ENCODE measurements around the gene PTPRN. TPM values are rescaled to one million over a fixed set of nuclear protein-coding genes. Genes with fewer than 3 reads are reported as not detected.
"Not testable (repeated sequence)": the region's sequence is repeated elsewhere in the genome, so short reads cannot be mapped to it uniquely, and the experiment has no call there.

The PTPRN gene
- total RNA-seq = 0.31 TPM

DNA sequence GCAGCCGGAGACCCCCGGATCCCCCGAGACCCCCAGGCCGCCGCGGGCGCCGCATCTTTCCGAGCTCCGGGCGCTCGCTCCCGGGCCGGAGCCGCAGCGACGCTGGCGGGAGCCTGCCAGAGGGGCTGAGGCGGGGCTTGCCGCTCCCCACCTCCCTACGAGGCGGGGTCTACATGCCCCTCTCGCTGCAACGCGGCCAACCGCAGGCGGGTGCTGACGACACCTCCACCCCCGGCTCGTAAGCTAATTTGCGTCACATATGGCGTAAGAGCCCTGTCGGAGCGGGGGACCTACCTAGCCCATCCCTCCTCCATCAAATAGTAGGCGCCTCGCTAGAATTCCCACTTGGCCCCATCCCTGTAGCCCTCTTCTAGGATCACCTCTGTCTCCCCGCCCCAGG lies at the start of gene PTPRN:
Gene PTPRN (minus strand): TSS at position 124 of the 400 bp plus-strand sequence. CDS start 69 bp downstream, at position 55.
- no peak for DNase-seq

GRCh38 chr2:219358170-219359075 lies 49.2 kb upstream of the PTPRN start:
- no peak for DNase-seq

- no peak for DNase-seq
These were observed 47.6 kb upstream of the PTPRN start for GRCh38 chr2:219356834-219357233.

DNA sequence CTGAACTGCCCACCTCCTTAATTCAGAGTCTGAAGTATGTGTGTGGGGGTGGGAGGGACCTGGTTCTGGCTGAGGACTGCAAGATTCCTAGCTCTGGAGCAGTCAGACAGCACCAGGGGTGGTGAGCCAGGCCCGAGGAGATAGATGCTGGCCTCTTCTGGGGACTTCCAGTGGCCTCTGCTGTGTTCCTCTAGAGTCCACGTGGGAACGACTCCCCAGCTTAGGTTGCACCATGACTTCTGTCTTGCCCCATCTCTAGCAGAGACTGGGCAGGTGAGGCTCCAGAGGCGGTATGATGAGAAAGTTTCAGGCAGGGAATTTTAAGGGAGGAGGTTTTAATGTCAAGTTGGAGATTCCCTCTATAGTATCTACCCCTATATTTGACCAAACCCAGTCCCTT lies 45.4 kb upstream of the PTPRN start:
- no peak for DNase-seq

DNA sequence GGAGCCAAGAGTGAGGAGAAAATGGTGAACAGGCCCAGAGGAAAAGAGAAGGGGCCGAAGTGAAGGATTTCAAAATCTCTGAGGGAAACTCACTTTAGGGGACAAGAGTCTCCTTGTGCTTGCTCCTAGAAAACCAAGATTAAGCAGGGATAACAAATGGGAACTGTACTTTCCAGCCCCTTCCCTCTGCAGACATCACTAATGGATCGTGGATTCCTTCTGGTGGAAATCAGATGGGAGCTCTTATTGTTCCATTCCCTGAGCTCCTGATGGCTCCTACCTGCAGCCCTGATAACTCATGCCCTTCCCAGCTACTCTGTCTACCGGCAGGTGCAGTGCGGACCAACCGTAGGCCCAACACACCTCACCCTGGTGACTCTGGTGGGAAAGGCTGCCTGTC lies 43.9 kb upstream of the PTPRN start:
- DNase-seq = no peak

GRCh38 chr2:219352448-219353023 lies 43.3 kb upstream of the PTPRN start:
- DNase-seq = peak; percentile 50

DNA sequence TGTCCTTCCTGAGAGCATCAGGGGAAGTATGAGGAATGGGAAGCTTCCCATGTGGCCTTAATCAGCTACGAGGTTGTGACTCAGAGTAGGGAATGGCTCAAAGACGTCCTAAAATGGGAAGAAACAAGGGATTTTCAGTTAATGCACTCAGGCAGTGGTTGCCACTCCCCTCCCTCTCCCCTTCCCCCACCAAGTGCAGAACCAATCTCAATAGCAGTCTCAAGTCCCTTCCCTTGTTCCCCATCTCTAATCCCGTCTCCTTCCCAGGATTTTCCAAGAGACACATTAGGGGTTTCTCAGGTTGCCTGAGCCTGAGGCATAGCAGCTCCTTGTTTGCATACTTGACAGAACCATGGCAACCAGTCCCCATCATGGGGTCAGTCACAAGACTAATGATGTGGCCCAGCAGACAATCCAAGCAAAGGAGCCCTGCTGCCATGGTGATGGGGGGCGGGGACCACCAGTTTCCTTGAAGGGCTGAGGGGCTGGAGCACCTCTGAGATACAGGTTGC lies 41.6 kb upstream of the PTPRN start:
- DNase-seq = no peak

GRCh38 chr2:219350215-219350614 lies 41.0 kb upstream of the PTPRN start:
- DNase-seq = no peak

DNA sequence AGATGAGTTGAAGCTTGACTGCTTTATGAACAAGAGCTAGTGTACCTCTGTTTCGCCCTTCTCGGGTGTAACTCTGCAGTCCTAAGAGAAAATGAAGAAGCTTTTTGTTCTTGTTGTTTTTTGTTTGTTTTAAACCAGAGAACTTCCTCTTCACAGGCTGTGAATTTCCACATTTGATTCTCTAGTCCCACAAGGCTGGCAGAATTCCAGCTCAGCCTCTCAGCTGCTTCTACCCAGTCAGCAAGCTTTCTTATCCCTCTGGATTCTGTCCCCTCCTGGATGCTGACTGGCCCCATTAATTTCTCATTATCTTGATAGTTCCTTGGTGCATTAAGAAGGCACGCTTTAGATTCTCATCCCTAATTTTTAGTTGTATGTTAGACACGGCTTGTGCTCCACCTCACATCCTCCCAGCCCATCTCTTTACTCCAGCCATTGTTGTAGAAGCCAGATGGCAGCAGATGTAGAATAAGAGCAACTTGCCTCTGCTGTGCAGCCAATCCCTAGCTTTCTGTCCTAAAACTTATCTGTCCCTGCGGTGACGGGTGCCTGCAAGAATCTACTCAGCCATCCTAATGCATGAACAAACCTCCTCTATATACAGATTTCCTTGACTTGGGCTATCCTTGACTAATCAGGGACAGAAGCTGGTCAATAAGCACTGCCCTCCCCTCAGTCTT lies 35.7 kb upstream of the PTPRN start:
- peak; percentile 81 for DNase-seq

DNA sequence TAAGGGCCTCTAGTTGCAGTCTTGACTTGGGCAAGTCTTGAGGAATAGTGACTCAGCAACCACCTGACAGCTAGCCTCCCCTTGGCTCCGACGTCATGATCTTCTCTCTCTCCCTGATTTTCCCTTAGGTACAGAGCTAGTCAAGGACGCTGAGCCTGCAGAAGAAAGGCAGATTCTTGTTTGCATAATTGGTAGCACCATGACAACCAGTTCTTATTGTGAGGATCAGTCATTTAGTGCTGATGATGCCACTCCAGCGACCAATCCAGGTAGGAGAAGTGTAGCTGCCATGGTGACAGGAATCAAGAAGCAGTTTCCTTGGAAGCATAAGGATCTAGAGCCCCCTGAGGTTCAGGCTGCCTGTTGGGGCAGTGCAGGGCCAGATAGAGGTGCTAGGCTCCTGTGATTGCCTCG lies 26.2 kb upstream of the PTPRN start:
- DNase-seq = no peak

DNA sequence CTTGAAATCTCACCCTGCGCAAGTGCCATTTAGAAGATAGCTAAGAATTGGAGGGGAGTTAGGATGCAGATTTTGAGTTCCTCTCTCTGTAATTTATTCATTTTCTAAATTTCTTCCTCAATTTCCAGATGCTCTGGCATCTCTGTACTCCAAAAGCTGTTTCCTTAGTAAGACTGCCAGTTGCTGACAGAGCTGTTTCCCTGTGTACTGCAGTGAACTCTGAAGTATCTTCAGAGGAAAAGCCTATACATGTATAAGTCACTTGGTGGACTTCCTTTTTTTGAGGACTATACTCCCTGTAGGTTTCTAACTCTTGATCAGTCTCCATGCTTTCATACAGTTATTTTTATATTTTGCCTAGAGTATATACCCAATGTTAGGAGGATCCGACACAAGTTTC lies 24.9 kb upstream of the PTPRN start:
- DNase-seq = no peak

GRCh38 chr2:219332542-219332941 lies 23.3 kb upstream of the PTPRN start, which contains the start of gene RESP18:
Gene RESP18, minus strand, starts transcription at chr2:219332744.
- no peak for DNase-seq

DNA sequence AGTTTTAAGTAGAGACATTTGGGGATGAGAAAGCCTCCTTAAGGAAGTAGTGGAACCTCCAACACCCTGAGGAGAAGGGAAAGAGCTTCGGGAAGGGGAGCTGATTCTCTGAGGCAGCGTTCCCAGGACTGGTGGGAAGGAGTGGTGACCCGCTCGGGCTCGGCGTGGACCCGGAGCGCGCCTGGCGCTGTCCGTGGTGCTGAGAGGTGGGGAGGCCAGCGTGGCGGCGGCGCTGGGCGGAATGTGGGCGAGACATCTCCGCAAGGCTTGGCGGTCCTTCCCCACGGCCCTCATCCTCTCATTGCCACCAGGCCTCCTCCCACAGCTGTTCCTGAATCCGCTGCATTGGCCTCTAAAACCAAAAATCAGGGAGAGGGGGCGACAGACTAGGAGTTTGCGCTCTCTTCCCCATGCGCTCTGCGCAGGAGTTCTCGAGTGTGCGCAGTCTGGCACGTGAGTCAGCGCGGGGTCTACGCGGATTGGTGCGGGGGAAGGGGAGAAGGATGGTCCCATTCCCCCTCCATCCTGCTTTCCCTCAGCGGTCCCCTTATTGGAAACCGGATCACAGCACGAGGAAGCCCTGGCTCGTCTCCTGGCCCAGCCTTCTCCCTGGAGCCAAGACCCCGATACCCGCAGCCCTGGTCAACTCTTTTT lies 22.5 kb upstream of the PTPRN start:
- DNase-seq = peak; percentile 77

GRCh38 chr2:219327719-219328118 lies 18.5 kb upstream of the PTPRN start:
- no peak for DNase-seq

- no peak for DNase-seq
These were observed 16.6 kb upstream of the PTPRN start for GRCh38 chr2:219325657-219326315.

- no peak for DNase-seq
These were observed 15.9 kb upstream of the PTPRN start for GRCh38 chr2:219325136-219325535.

DNA sequence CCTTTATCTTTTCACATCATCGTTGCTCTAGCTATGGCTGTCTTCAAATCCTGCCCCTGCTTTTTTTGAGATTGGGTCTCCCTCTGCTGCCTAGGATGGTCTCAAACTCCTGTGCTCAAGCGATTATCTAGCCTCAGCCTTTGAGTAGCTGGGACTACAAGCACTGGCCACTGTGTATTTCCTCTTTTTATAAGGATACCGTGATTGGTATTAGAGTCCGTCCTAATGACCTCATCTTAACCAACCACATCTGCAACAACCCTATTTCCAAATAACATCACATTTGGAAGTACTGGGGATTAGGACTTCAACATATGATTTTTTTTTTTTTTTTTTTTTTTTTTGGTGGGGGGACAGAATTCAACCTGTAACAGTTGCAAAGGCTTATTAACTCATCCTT lies 14.2 kb upstream of the PTPRN start:
- DNase-seq = no peak

GRCh38 chr2:219314804-219315468 lies 5.7 kb upstream of the PTPRN start:
- no peak for DNase-seq

DNA sequence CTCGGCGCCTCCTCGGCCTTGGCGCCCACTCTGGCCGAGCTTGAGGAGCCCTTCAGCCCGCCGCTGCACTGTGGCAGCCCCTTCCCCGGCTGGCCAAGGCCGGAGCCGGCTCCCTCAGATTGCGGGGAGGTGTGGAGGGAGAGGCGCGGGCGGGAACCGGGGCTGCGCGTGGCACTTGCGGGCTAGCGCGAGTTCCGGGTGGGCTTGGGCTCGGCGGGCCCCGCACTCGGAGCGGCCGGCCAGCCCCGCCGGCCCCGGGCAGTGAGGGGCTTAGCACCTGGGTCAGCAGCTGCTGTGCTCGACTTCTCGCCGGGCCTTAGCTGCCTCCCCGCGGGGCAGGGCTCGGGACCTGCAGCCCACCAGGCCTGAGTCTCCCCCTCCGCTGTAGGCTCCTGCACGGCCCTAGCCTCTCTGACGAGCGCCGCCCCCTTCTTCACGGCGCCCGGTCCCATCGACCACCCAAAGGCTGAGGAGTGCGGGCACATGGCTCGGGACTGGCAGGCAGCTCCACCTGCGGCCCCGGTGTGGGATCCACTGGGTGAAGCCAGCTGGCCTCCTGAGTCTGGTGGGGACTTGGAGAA lies 3.6 kb upstream of the PTPRN start:
- not testable (repeated sequence) for DNase-seq

Data from tongue (tissue), 2 donors.